ENCODE results near the gene PKD1L1. TPM values are rescaled to one million over a fixed set of nuclear protein-coding genes. Genes with fewer than 3 reads are reported as not detected.
"Not testable (repeated sequence)": the region's sequence is repeated elsewhere in the genome, so short reads cannot be mapped to it uniquely, and the experiment has no call there.

Gene PKD1L1
- polyA plus RNA-seq, 3 donors = 0.10 to 1.6 (median 0.68) TPM

DNA sequence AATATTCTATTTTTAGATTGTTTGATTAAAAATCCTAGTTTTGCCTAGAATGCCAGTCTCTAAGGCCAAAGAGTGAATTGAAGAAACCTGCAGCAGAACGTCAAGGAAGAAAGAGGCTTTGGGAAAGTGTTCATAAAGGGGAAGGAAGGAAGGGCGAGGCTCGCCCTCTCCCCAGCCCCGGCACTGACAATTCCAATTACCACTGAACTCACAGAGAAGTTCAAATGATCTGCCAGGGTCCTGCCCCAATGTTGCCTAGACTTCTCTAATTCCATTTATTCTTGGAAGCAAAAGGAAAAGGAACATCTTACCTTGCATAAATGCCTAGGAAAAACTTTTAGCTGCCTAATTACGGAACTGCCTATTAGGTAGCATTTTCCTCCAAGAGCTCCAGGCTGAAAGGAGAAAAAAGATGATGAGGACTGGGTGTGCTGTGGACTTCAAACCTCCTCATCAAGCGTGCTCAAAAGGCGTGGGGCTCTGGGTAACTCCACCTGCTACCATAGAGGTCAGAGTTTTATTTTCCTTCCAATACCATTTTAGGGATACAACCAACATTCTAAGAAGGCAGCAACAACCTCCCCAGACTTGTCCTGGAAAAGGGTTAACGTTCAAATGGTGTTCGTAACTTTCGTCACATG, 134.5 kb downstream of the PKD1L1 start:
- H3K27ac ChIP-seq (ENCODE audit: low read depth, low read length) = no peak overlapping the region
- 61 to 96% (median 64%) methylated on average over 10 of the region's 10 CpGs for WGBS, 3 donors

DNA sequence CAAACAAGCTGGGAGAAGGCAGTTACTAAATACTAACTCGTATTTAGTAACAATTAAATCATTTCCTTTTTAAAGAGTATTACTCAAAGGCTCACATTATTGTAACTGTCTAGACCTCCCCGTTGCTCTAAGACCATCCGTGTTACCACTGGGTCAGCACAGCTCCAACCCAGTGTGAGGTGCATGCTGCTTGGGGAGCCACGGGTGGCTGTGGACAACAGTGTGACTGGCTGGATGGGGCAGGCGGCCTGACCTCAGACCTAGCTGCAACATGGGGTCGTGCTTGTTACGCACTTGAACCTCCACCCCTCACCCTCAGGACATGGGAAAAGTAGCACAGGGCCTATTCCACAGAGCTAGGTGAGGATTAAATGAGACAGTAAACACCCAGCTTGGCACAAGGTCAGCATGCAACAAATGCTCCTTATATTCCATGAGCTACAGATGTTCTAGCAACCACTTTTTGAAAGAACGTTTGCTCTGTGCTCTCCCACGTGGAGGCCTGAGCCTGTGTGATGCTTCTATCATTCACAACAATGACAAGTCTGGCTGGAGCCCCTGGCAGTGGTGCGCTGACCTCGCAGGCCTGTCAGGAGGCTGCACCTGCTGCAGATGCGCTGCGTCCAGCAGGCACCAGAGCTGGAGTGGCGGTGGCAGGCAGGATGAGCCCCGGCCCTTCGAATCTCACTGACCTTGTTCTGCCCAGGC, 135.7 kb downstream of the PKD1L1 start:
- WGBS, 3 donors = 81 to 86% (median 84%) methylated on average over 16 of the region's 16 CpGs
- no peak overlapping the region for H3K27ac ChIP-seq (ENCODE audit: low read depth, low read length)

DNA sequence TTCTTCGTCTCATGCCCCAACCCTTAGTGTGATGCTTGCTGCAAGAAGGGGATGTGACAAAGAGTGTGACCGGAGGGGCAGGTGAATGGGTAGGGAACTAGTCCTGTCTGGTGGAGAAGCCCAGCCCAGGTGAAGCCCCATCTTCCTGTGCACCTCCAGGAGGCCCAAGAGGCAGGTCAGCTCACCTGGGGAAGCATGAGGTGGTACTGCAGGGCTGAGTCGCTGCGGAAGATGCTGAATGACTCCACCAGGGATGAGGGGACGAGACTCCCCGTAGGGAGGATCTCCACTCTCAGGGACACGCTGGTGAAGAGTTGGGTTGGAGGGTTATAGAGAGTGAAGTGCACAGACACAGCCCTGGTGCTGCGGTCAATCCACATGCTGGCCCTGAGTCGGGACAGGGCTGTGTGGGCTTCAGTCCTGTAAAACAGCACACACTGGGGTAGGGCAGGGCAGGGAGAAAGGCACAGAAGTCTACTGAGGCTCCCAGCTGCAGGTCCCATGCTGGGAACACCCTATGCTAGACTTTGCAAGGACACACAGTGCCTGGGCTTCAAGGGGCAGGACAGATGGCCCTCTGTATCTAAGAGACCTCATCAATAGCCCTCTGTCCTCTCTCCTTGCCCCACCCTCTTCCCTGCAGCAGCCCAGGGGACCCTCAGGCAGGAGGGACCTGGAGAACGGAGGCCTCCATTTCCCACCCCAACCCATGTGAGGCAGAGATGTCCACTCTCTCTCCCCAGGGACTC, 136.5 kb downstream of the PKD1L1 start:
- WGBS, 3 donors = 84 to 88% (median 86%) methylated on average over 10 of the region's 10 CpGs
- no peak overlapping the region for H3K27ac ChIP-seq (ENCODE audit: low read depth, low read length)

DNA sequence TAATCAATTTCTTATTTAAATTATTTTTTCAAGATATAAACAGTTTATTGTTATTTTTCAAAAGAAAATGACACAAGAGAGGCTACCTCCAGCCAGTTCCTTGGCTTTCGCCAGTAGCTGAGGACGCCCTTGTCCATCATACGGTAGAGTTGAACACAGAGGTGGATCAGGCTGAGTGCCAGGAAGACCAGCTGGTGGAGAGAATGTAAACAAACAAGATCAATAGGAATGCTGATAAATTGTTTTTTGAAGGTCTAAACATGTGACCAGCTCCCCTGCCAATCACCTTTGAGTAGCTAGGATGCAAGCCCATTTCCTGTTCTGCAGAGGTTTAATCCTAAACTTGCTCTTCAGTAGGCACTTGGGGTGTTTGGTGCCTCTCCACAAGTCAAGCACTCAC, 138.9 kb downstream of the PKD1L1 start:
- H3K27ac ChIP-seq (ENCODE audit: low read depth, low read length) = no peak overlapping the region
- WGBS, 3 donors = 42 to 98% (median 96%) methylated on average over 3 of the region's 3 CpGs

DNA sequence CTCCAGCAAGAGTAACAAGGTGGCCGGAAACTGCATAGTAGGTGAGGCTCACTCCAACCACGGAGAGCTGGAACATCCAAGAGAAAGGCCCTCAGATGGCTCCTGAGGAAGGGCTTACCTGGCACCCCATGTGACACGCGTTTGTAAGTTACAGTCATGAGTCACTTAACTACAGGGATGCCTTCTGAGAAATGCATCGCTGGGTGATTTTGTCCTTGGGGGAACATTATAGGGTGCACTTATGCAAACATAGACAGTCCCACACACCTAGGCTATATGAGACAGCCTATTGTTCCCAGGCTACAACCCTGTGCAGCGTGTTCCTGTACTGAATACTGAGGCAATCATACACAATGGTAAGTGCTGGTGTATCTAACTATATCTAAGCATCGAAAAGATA, 139.9 kb downstream of the PKD1L1 start:
- no peak overlapping the region for H3K27ac ChIP-seq (ENCODE audit: low read depth, low read length)
- WGBS, 3 donors = 95 to 97% (median 96%) methylated on average over 7 of the region's 7 CpGs

DNA sequence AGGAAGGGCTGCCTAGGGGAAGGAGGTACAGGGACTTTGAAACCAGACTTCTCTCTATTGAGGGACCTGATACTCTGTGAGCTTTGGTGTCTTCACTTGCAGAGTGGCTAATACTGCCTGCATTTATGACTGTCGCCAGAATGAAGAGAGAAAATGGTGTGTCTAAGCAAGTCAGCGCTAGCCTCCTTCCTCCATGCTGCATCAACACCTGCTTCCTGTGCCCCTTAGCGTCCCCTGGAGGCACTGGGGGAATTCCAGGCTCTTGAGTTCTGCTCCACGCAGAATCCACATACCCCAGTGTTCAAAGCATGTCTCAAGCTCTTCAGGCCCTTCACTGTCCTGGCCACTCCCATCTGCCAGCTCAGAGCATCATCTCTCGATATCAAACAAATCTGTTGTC, 140.5 kb downstream of the PKD1L1 start:
- no peak overlapping the region for H3K27ac ChIP-seq (ENCODE audit: low read depth, low read length)
- WGBS, 3 donors = 59 to 91% (median 67%) methylated on average over 5 of the region's 5 CpGs

DNA sequence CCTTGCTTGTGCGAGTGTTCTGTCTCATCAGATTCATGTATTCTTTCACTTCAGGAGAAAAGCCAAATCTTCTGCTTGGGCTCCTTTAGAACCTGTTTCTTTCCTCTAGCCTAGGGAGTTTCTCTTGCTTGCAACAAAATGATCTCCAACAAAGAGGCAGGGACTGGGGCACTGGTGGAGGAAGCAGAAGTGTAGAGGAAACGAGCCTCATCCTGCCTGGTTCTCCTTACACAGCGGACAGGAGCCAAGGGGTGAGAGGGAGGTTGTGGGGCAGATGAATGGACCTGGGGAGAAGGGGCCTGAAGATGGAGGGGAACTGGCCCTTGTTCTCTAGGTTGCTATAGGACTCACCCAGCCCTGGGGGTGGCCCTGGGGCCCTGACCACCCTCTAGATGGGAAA, 141.1 kb downstream of the PKD1L1 start:
- H3K27ac ChIP-seq (ENCODE audit: low read depth, low read length) = no peak overlapping the region
- 37 to 80% (median 62%) methylated on average over 3 of the region's 3 CpGs for WGBS, 3 donors

DNA sequence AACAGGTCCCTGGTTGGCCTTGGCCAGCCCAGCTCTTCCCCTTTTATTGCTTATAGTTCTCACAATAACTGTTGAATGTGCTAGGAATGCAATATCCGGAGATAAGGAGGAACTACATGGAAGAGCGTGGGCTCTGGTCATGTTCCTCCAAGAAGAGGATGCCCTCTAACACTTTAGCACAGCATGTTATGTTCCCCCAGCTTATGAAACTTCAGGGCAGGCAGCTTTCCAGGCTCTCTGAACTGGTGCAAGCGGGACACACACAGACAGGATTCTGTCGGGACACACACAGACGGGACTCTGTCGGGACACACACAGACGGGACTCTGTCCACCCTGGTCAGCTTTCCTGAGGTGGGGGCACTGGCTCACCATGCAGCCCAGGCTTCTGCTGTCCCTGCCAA, 141.6 kb downstream of the PKD1L1 start:
- H3K27ac ChIP-seq (ENCODE audit: low read depth, low read length) = no peak overlapping the region
- 32 to 54% (median 36%) methylated on average over 7 of the region's 7 CpGs for WGBS, 3 donors

DNA sequence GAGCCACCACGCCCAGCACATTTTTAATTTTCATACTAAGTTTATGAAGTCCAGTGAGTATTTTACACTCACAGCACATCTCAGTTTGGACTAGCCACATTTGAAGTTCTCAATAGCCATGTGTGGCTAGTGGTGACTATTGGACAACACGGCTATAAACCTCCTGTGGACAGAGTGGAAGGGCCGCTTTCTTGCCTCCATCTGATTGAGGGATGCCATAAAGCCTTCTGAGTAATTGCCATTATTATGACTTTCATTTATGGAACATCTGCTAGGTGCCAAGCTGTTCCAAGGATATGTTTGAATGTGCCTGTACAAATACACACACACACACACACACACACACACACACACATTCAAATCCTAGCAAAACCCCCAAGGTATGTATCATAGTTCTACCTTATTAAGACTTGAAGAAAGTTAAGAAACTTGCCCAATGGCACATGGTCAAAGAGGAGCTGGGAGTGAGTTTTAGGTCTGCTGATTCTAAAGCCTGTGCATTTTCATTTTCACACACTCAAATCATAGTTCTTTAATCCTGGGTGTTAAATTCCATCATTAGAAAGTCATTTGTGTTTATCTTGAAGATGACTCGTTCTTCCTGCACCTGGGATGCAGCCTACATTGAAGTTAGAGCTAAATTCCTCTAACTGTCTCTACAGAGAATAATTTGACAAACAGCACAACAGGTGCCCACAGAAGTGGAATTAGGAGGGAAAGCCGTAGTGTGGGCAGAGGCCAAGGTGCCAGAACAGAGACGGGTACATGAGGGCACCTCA, 143.3 kb downstream of the PKD1L1 start:
- H3K27ac ChIP-seq (ENCODE audit: low read depth, low read length) = no peak overlapping the region
- WGBS, 3 donors = 90 to 96% (median 94%) methylated on average over 6 of the region's 6 CpGs

DNA sequence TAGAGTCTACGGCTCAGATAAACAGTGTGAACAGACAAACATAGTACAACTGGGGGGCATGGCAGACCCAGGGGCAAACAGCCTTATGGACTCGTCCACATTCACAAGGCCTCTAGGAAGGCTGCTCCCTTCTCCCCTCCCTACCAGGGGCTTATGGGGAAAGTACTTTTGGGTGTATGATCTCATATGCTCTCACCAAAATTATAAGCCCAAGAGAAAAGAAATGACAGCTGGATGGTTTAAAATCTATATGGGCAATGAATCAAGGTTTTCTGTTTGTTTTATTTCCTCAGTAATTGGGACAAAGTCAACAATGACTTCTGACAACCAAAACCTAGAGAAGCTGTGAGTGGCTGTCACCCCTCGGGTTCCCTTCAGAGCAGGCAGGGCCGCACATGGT, 144.4 kb downstream of the PKD1L1 start:
- 60 to 97% (median 87%) methylated on average over 4 of the region's 4 CpGs for WGBS, 3 donors
- no peak overlapping the region for H3K27ac ChIP-seq (ENCODE audit: low read depth, low read length)

DNA sequence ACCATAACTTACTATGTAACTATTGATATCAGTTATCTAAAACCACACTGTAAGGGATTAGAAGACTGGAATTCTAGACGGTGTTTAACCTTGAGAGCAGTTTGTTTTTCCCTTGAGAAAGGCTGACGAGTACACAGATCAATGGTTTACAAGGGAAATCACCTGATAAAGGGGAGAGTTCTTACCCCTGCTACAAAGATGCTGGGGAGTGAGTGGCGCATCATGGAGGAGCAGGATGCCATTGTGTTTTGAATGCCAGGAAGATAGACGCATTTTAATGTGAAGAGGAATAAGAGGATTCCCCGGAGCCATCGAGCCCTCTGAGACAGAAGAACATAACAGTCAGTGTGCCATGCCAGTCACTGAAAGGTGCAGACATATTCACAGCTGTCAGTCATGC, 145.2 kb downstream of the PKD1L1 start:
- H3K27ac ChIP-seq (ENCODE audit: low read depth, low read length) = no peak overlapping the region
- WGBS, 3 donors = 39 to 90% (median 84%) methylated on average over 6 of the region's 6 CpGs

DNA sequence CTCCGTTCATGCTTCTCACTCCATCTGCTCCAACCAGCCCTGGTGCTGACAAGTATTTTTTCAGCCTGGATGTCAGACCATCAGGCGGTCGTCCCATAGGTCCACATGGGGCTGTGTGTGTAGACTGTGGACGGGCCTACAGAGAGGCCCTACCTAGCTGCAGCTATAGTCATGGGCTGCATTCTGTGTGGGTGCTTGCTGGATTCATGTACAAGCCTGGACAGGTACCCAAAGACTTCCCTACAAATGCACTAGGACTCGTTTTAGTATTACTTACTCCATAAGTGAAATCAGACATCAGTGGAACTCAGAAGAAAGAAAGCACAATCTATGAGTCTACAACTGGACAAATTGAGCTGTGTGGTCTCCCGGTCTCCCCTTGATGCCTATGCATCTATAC, 146.8 kb downstream of the PKD1L1 start:
- 86 to 93% (median 88%) methylated on average over 6 of the region's 6 CpGs for WGBS, 3 donors
- no peak overlapping the region for H3K27ac ChIP-seq (ENCODE audit: low read depth, low read length)

DNA sequence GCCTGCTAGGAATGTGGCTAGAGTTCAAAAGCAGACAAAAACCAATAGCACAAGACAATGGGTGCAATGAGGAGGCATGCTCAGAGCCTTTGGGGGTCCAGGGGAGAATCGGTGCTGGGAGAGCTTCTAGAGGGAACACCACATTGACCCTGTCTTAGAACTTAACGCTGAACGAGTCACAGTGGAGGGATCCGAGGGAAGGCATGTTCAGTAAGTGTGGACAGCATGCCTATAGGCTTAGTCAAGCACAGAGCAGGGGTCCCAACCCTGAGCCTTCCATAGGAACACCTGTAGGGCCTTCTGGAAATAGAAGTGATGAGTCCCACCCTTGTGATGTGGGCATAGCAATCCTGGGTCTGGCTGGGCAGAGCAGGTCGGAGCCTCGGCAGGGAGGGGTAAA, 148.7 kb downstream of the PKD1L1 start:
- 91 to 98% (median 97%) methylated on average over 6 of the region's 6 CpGs for WGBS, 3 donors
- no peak overlapping the region for H3K27ac ChIP-seq (ENCODE audit: low read depth, low read length)

DNA sequence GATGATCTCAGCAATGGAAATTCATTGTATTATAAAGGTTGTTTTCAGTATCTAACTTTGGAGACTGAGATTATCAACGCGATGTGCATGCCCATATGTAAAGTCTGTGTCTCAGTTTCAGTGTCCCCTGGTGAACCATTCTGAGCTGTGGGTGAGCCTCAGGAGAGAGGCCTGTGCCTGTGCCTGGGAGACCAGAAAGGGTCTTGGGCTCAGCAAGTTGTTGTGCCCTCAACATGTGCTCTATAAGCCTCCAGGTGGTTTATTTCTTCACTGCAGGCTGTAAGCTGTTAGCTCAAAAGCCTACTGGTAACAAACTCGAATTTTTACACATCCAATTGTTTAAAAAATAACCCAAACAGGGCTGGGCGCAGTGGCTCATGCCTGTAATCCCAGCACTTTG, 151.9 kb downstream of the PKD1L1 start:
- no peak overlapping the region for H3K27ac ChIP-seq (ENCODE audit: low read depth, low read length)
- WGBS, 3 donors = 78 to 91% (median 89%) methylated on average over 4 of the region's 4 CpGs

DNA sequence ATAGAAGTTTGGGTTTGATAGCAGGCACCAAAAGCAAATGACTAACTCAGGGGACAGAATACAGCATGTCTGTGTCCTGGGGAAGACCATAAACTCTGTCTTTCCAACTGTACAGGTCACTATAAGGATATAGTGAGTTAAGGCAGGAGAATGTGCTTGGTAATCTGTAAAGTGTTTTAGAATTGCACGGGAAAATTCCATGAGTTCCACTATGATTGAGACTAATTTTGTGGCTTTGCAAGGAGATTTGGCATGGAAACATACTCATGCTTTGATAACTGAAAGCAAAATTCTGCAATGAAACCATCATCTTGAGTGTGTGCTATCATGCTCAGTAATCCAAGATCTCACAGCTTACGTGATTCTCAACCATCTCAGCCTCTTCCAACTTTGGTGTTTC, 152.6 kb downstream of the PKD1L1 start:
- 72 to 76% (median 73%) methylated on average over 2 of the region's 2 CpGs for WGBS, 3 donors
- H3K27ac ChIP-seq (ENCODE audit: low read depth, low read length) = no peak overlapping the region

DNA sequence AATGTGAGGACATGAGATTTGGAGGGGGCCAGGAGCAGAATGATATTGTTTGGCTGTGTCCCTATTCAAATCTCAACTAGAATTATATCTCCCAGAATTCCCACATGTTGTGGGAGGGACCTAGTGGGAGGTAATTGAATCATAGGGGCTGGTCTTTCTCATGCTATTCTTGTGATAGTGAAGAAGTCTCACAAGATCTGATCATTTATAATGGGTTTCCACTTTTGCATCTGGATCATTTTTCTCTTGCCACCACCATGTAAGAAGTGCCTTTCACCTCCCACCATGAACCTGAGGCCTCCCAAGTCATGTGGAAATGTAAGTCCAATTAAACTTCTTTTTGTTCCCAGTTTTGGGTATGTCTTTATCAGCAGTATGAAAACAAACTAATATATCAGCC, 153.1 kb downstream of the PKD1L1 start:
- not testable (repeated sequence) for H3K27ac ChIP-seq (ENCODE audit: low read depth, low read length)

DNA sequence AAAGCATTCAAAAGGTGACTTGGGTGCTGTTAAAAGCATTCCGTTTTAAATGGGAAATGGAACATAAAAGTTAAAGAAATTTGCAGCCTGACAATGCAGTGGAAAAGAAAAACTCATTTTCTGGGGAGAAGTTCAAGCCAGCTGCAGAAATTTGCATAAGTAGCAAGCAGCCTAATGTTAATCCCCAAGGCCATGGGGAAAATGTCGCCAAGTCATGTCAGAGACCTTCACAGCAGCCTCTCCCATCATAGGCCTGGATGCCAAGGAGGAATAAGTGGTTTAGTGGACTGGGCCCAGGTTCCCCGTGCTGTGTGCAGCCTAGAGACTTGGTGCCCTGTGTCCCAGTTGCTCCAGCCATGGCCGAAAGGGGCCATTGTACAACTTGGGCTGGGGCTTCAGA, 154.2 kb downstream of the PKD1L1 start:
- H3K27ac ChIP-seq (ENCODE audit: low read depth, low read length) = no peak overlapping the region
- WGBS, 3 donors = 46 to 62% (median 55%) methylated on average over 4 of the region's 4 CpGs

DNA sequence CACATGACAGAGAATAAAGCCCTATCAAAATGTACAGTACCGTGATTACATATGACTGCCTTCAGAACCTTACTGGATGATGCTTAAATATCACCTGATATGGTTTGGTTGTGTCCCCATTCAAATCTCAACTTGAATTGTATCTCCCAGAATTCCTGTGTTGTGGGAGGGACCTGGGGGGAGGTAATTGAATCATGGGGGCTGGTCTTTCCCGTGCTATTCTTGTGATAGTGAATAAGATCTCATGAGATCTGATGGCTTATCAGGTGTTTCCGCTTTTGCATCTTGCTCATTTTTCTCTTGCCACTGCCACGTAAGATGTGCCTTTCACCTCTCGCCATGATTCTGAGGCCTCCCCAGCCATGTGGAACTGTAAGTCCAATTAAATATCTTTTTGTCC, 155.1 kb downstream of the PKD1L1 start:
- WGBS, 3 donors = 52 to 75% (median 58%) methylated on average over 5 of the region's 5 CpGs

DNA sequence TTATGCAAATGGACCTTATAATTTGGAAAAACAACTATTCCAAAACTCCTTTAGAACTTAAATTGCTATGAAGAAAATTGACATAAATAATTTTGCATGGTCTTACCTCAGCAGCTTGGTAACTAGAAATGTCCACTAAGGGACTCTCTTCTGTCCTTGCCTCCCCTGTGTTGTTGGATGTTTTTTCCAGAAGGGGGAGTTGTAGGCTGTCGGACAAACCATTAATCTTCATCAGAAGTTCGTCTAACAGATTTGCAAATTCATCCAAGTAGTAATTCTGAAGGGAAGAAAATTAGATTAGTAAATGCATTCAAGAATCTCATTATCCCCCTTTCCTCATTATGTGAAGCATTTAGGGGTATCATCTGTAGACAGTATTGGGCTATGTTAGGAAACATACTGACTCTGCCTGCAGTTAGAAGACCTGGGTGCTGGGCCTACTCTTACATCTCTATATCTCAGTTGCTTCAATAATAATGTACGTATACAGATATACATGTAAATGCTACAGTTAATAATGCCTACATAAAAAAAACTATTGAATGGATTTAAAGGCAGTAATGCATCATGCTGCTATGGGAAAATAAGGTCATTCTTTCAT, 155.6 kb downstream of the PKD1L1 start:
- H3K27ac ChIP-seq (ENCODE audit: low read depth, low read length) = no peak overlapping the region
- 33 to 63% (median 55%) methylated on average over 3 of the region's 3 CpGs for WGBS, 3 donors

More for the DNA sequence above, 155.1 kb downstream of the PKD1L1 start:
- not testable (repeated sequence) for H3K27ac ChIP-seq (ENCODE audit: low read depth, low read length)
